NCI-H2196 treated with DMSO at 0.1 percent for 48 hours (cell line): ENCODE results near the gene CTTNBP2.
"Not testable (repeated sequence)": the region's sequence is repeated elsewhere in the genome, so short reads cannot be mapped to it uniquely, and the experiment has no call there.

Experiments used
- DNase-seq: peaks from one replicate; lab custom pipeline; 2025; ENCODE audit not compliant: unreplicated experiment; lab: John Stamatoyannopoulos, UW

The CTTNBP2 gene

GRCh38 chr7:117750612-117751563 lies 122.4 kb downstream of the CTTNBP2 start:
- no peak for DNase-seq

GRCh38 chr7:117741962-117742361 lies 131.3 kb downstream of the CTTNBP2 start:
- no peak for DNase-seq

- no peak for DNase-seq
These were observed 134.2 kb downstream of the CTTNBP2 start for GRCh38 chr7:117739085-117739484.

- no peak for DNase-seq
These were observed 135.3 kb downstream of the CTTNBP2 start for GRCh38 chr7:117737926-117738325.

GRCh38 chr7:117731455-117731854 lies 141.8 kb downstream of the CTTNBP2 start:
- DNase-seq: no peak

- no peak for DNase-seq
These were observed 142.9 kb downstream of the CTTNBP2 start for GRCh38 chr7:117730390-117730789.

- DNase-seq: no peak
These were observed 144.2 kb downstream of the CTTNBP2 start for GRCh38 chr7:117728890-117729624.

- no peak for DNase-seq
These were observed 148.3 kb downstream of the CTTNBP2 start for GRCh38 chr7:117724898-117725297.

GRCh38 chr7:117719377-117719776 lies 153.9 kb downstream of the CTTNBP2 start:
- no peak for DNase-seq

- no peak for DNase-seq
These were observed 155.0 kb downstream of the CTTNBP2 start for GRCh38 chr7:117718116-117718835.

- no peak for DNase-seq
These were observed 155.9 kb downstream of the CTTNBP2 start for GRCh38 chr7:117717357-117717756.

GRCh38 chr7:117716707-117717299 lies 156.4 kb downstream of the CTTNBP2 start:
- DNase-seq: no peak

GRCh38 chr7:117715784-117716445 lies 157.3 kb downstream of the CTTNBP2 start:
- DNase-seq: peak; percentile 67

- DNase-seq: no peak
These were observed 161.7 kb downstream of the CTTNBP2 start for GRCh38 chr7:117711556-117711955.

- not testable (repeated sequence) for DNase-seq
These were observed 165.1 kb downstream of the CTTNBP2 start for GRCh38 chr7:117708173-117708572.

GRCh38 chr7:117707080-117707479 lies 166.2 kb downstream of the CTTNBP2 start:
- DNase-seq: no peak

- DNase-seq: no peak
These were observed 167.0 kb downstream of the CTTNBP2 start for GRCh38 chr7:117706210-117706609.

- DNase-seq: no peak
These were observed 167.6 kb downstream of the CTTNBP2 start for GRCh38 chr7:117705630-117706029.

- no peak for DNase-seq
These were observed 169.2 kb downstream of the CTTNBP2 start for GRCh38 chr7:117704063-117704462.

GRCh38 chr7:117698018-117698417 lies 175.2 kb downstream of the CTTNBP2 start:
- DNase-seq: no peak
